GM21447 (cell line): ENCODE data around the gene PROCA1.
A peak's percentile ranks its signal among the peaks of the same experiment; 100 is the strongest.
"Not testable (repeated sequence)": the region's sequence is repeated elsewhere in the genome, so short reads cannot be mapped to it uniquely, and the experiment has no call there.

Experiments used
- ATAC-seq: cut with Tn5 transposase; IDR thresholded peaks from one replicate; pipeline ENCODE4 v1.9.1; 2021; ENCODE audit not compliant: unreplicated experiment

PROCA1 gene

GRCh38 chr17:28725660-28726225 lies 14.1 kb upstream of the PROCA1 start:
- no peak for ATAC-seq

- no peak for ATAC-seq
Measured at GRCh38 chr17:28725166-28725659, 13.5 kb upstream of the PROCA1 start.

- ATAC-seq, result no peak
Measured at GRCh38 chr17:28724500-28725165, 12.9 kb upstream of the PROCA1 start.

- ATAC-seq, result not testable (repeated sequence)
Measured at GRCh38 chr17:28723836-28724499, 12.3 kb upstream of the PROCA1 start.

GRCh38 chr17:28723159-28723835 lies 11.6 kb upstream of the PROCA1 start:
- no peak for ATAC-seq

GRCh38 chr17:28722417-28723158 lies 10.9 kb upstream of the PROCA1 start:
- no peak for ATAC-seq

GRCh38 chr17:28720997-28721329 lies 9.3 kb upstream of the PROCA1 start:
- not testable (repeated sequence) for ATAC-seq

GRCh38 chr17:28720247-28720996 lies 8.7 kb upstream of the PROCA1 start:
- ATAC-seq, result no peak

GRCh38 chr17:28719021-28719433 lies 7.3 kb upstream of the PROCA1 start:
- ATAC-seq, result no peak

- no peak for ATAC-seq
Measured at GRCh38 chr17:28718333-28719020, 6.8 kb upstream of the PROCA1 start.

GRCh38 chr17:28717578-28718332 lies 6.1 kb upstream of the PROCA1 start, which contains the start of gene RAB34:
TSS of gene RAB34 (minus strand) at chr17:28717868. CDS start at chr17:28717266, 602 bp downstream.
- ATAC-seq, result no peak

- ATAC-seq, result no peak
Measured at GRCh38 chr17:28716740-28717577, 5.3 kb upstream of the PROCA1 start.

GRCh38 chr17:28715217-28715616 lies 3.5 kb upstream of the PROCA1 start:
- no peak for ATAC-seq

GRCh38 chr17:28714281-28714680 lies 2.6 kb upstream of the PROCA1 start:
- ATAC-seq, result no peak

- ATAC-seq, result no peak
Measured at GRCh38 chr17:28712705-28713415, 1.2 kb upstream of the PROCA1 start.

- peak; percentile 29 for ATAC-seq
Measured at GRCh38 chr17:28712032-28712704, 480 bp upstream of the PROCA1 start.
